Measurements from ENCODE around the gene AP5Z1.

Gene AP5Z1

GRCh38 chr7:4775250-4775847 lies at the start of gene AP5Z1:
Gene AP5Z1 (plus strand): TSS chr7:4775623. CDS start chr7:4775716, 93 bp downstream.
- TF ChIP-seq, protein P1, sequence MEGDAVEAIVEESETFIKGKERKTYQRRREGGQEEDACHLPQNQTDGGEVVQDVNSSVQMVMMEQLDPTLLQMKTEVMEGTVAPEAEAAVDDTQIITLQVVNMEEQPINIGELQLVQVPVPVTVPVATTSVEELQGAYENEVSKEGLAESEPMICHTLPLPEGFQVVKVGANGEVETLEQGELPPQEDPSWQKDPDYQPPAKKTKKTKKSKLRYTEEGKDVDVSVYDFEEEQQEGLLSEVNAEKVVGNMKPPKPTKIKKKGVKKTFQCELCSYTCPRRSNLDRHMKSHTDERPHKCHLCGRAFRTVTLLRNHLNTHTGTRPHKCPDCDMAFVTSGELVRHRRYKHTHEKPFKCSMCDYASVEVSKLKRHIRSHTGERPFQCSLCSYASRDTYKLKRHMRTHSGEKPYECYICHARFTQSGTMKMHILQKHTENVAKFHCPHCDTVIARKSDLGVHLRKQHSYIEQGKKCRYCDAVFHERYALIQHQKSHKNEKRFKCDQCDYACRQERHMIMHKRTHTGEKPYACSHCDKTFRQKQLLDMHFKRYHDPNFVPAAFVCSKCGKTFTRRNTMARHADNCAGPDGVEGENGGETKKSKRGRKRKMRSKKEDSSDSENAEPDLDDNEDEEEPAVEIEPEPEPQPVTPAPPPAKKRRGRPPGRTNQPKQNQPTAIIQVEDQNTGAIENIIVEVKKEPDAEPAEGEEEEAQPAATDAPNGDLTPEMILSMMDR (IDR thresholded peaks at IDR 0.05; ENCODE audit: borderline replicate concordance, insufficient read depth, low read depth, low read length) = no peak

GRCh38 chr7:4725850-4726450 lies 49.5 kb upstream of the AP5Z1 start:
- TF ChIP-seq, protein P1 (IDR thresholded peaks at IDR 0.05; ENCODE audit: borderline replicate concordance, insufficient read depth, low read depth, low read length) = no peak
- peak overlapping the region; percentile 37 for H3K4me3 ChIP-seq (ENCODE audit: low read depth, low read length)

More at GRCh38 chr7:4775250-4775847, at the start of gene AP5Z1:
- H3K4me3 ChIP-seq (ENCODE audit: low read depth, low read length) = peak within 1 kb of the TSS; percentile 97

GRCh38 chr7:4726566-4726965 lies 48.9 kb upstream of the AP5Z1 start:
- no peak overlapping the region for H3K4me3 ChIP-seq (ENCODE audit: low read depth, low read length)
- TF ChIP-seq, protein P1 (IDR thresholded peaks at IDR 0.05; ENCODE audit: borderline replicate concordance, insufficient read depth, low read depth, low read length) = no peak

DNA sequence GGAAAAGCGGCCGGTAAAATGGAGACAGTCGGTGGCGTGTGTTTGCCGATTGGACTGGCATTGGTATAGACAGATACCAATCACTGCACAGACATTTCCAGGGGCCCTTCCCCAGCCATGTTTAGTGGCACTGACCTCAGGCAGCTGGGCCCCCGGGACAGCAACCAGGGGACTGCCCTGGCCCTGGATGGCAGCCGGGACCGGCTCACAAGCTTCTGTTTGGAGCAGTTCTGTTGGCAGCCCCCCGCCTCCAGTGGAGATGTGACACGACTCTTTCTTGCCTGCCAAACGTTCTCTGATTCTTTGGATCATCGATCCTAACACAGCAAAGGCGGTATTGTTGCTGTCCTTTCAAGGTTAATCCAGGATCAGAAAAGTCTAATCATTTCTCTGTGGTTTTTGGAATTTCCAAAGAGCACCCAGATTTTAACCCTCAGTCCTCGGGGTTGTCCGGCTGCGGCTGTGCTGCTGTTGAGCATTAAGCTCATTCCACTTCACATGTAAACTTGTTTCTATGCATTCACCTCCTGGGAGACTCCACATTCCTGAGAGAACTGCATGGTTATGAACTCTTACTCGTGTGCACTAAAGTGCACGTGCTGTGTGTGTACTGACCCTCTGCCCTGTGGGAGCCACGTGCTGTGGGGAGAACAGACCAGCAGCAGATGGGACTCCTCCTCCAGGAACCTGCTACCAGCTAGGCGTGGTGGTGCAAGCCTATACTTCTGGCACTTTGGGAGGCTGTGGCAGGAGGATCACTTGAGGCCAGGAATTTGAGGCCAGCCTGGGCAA lies 47.3 kb upstream of the AP5Z1 start:
- TF ChIP-seq, protein P1 (IDR thresholded peaks at IDR 0.05; ENCODE audit: borderline replicate concordance, insufficient read depth, low read depth, low read length) = no peak
- H3K4me3 ChIP-seq (ENCODE audit: low read depth, low read length) = no peak overlapping the region

DNA sequence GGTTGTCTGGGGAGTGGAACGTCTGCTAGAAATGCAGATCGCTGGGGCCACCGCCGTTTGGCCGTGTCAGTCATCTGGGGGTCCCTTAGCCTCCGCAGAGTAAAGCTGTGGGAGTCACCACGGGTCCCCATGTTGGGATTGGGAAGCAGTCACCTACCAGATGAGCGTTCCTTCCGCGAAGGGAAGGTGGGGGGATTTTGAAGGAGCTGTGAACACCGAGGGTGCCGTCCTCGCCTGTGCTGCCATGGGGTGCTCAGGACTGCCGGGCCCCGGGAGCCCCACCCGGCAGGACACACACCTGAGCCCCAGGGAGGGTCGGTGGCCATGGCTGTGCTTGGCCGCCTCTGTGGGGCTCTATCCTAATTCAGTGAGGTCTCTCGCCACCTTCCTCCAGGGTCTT lies 46.2 kb upstream of the AP5Z1 start:
- H3K4me3 ChIP-seq (ENCODE audit: low read depth, low read length) = no peak overlapping the region

GRCh38 chr7:4730276-4730675 lies 45.1 kb upstream of the AP5Z1 start:
- H3K4me3 ChIP-seq (ENCODE audit: low read depth, low read length) = no peak overlapping the region
- TF ChIP-seq, protein P1 (IDR thresholded peaks at IDR 0.05; ENCODE audit: borderline replicate concordance, insufficient read depth, low read depth, low read length) = no peak

More for the DNA sequence above, 46.2 kb upstream of the AP5Z1 start:
- TF ChIP-seq, protein P1 (IDR thresholded peaks at IDR 0.05; ENCODE audit: borderline replicate concordance, insufficient read depth, low read depth, low read length) = no peak

Data from GM12875 (cell line).